Lung (tissue), 12 donors: ENCODE results near the gene NAV2. TPM values are rescaled to one million over a fixed set of nuclear protein-coding genes. Genes with fewer than 3 reads are reported as not detected.

ENCODE experiments used
- ATAC-seq: fragments of 200-7000 bp; cut with Tn5 transposase; one replicate; pipeline ENCODE4 v1.9.1; 2020; ENCODE audit warnings: moderate number of reproducible peaks; ENCODE audit not compliant: insufficient read depth, low FRiP score
- DNase-seq, 3 donors: peaks; one replicate each; pipeline ENCODE4 v3.0.0-alpha.2; 2013 to 2017
- H3K27ac ChIP-seq, 2 donors: one replicate each; pipeline ENCODE4 v1.5.1; 2013; ENCODE audit warnings: mild to moderate bottlenecking in 2 of 2, moderate library complexity in 2 of 2, control low read depth in 1 of 2, inconsistent platforms in 1 of 2, low read depth in 1 of 2, low read length in 1 of 2
- H3K27me3 ChIP-seq, 3 donors: one replicate each; pipeline ENCODE4 v1.5.1; 2013; ENCODE audit warnings: low read length in 2 of 3; ENCODE audit not compliant: control insufficient read depth in 3 of 3, insufficient read depth in 3 of 3
- H3K36me3 ChIP-seq, 4 donors: one replicate each; pipeline ENCODE4 v1.5.1; 2013; ENCODE audit warnings: low read length in 4 of 4, mild to moderate bottlenecking in 1 of 4, moderate library complexity in 1 of 4; ENCODE audit not compliant: control insufficient read depth in 4 of 4, insufficient read depth in 4 of 4
- H3K4me1 ChIP-seq, 5 donors: one replicate each; pipeline ENCODE4 v1.5.1; 2013; ENCODE audit warnings: low read length in 5 of 5, mild to moderate bottlenecking in 2 of 5, moderate library complexity in 1 of 5; ENCODE audit not compliant: control insufficient read depth in 5 of 5, insufficient read depth in 5 of 5
- H3K4me3 ChIP-seq: one replicate; pipeline ENCODE4 v1.5.1; 2013; ENCODE audit warnings: mild to moderate bottlenecking, control low read depth, moderate library complexity
- H3K9ac ChIP-seq, 2 donors: one replicate each; pipeline ENCODE4 v1.5.1; 2013; ENCODE audit warnings: low read length in 2 of 2, control low read depth in 1 of 2; ENCODE audit not compliant: insufficient read depth in 1 of 2
- H3K9me3 ChIP-seq, 4 donors: one replicate each; pipeline ENCODE4 v1.5.1; 2013; ENCODE audit warnings: low read length in 3 of 4, mild to moderate bottlenecking in 1 of 4, moderate library complexity in 1 of 4; ENCODE audit not compliant: control insufficient read depth in 4 of 4, insufficient read depth in 3 of 4
- WGBS, 2 donors: extraction: QIAGEN DNeasy Blood & Tissue Kit; methylation state at CpG; one replicate each; pipeline ENCODE4 v1.1.7; 2013; 5-methylcytosine and 5-hydroxymethylcytosine counted together
- polyA plus RNA-seq, 2 donors: library from polyadenylated mRNA; stranded (reverse); fragments of 200-250 nt; gene quantifications; one replicate each; pipeline ENCODE4 v1.2.1, GENCODE V29; 2013
- total RNA-seq, 2 donors: library from RNA; depleted of rRNA in 1 of 2; stranded (reverse); fragments of >200 nt in 1 of 2; gene quantifications; one replicate each; pipeline ENCODE4 v1.2.1, GENCODE V29; 2014 to 2021
- TF ChIP-seq, protein P1 (sequence below): IDR thresholded peaks from 2 replicates; pipeline ENCODE4 v1.5.1; 2012; ENCODE audit warnings: mild to moderate bottlenecking; ENCODE audit errors: control extremely low read depth, extremely low read depth
- donor health status: control.
- donor health status: control.
- donor health status: Bipolar disorder and iron deficiency.
- donor health status: healthy.
- donor health status: DM: yes; HTN: yes; CAD: no.

Gene NAV2
- total and polyA plus RNA-seq, 4 donors = 6.8 to 47.9 (median 20.2) TPM

DNA sequence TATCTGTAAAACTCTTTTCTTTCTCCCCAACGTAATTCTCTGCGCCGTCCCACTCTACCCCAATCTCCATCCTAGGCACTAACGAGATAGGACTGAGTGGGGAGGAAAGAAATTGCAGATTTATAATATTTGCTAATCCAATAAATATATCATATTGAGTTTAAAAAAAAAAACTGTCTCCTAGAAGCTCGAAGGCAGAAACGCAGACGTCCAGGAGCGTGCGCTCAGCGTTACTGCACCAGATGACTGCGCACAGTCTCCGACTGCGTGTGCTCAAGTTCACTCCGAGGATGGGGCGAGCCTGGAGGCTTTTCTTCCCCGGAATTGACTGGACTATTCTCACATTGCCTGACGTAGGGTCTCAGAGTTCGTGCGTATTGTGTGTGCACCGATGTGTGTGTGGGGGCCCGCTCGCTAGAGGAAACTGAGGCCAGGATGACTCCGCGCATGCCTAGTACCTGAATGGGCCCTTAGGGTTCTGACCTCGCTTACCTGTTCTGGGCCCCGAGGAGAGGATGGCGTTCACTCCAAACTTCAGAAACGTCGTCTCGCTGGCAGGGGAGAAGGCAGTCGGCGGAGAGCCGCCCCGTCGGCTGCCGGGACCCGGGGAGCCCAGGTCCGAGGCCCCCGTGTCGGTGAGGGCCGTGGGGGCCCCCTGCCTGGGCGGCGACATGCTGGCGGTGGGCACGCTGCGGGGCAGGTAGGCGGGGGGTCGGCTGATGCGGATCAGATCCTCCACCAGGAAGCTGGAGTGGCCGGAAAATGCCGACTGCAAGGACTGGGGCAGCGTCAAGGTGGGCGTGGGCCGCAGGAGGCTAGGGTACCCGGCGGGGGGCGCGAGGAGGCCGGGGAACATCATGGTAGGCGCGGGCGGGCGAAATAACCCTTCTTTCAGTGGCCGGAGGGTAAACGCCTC is 447.1 kb downstream of the NAV2 start:
- TF ChIP-seq, protein P1, sequence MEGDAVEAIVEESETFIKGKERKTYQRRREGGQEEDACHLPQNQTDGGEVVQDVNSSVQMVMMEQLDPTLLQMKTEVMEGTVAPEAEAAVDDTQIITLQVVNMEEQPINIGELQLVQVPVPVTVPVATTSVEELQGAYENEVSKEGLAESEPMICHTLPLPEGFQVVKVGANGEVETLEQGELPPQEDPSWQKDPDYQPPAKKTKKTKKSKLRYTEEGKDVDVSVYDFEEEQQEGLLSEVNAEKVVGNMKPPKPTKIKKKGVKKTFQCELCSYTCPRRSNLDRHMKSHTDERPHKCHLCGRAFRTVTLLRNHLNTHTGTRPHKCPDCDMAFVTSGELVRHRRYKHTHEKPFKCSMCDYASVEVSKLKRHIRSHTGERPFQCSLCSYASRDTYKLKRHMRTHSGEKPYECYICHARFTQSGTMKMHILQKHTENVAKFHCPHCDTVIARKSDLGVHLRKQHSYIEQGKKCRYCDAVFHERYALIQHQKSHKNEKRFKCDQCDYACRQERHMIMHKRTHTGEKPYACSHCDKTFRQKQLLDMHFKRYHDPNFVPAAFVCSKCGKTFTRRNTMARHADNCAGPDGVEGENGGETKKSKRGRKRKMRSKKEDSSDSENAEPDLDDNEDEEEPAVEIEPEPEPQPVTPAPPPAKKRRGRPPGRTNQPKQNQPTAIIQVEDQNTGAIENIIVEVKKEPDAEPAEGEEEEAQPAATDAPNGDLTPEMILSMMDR = no peak
- WGBS, 2 donors = 7 to 8% methylated on average over 59 to 65 of the region's 65 CpGs

DNA sequence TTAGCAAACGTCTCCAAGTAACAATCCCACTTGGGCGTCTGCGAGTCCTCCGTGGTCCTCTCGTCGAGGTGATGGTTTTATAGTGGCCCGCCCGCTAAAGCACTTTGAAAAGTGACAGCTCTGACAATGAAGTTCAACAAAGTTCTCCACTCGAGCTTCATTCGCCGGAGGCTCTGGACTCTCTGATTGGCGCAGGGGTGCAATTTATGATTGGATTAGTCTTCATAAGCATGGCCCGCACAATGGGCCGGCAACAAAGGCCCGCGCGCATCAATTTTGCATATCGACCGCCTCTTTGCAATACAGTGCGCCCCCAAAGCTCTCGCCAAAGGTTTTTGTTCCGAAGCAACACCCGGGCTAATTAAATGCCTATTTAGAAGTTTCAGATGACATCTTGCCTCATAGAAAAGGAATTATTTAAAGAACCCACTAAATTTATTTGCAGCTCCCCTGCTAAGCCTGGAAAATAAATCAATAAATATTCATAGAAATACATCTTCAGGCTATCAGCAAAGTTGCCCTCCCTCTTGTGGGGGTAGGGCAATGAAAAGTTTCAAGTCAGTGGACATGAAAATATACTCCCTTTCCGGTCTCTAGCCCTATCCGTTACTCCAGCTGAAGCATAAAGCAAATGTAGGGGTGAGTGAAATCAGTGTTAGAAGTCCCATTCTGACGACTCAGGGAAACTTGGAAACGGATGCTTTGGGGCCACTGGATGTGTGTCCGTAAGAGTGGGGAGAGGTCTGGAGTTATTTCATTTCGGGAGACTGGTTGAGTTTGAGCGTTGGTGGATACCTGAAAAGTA is 448.0 kb downstream of the NAV2 start, which contains the start of gene DBX1:
Gene DBX1 (minus strand): TSS at position 51 of the 805 bp plus-strand sequence. CDS start 151 bp downstream, outside the sequence.
- 6 to 8% methylated on average over 30 of the region's 30 CpGs for WGBS, 2 donors
- no peaks in the 10 kb centered on the region for H3K36me3 ChIP-seq
- TF ChIP-seq, protein P1 = no peak
- H3K9ac ChIP-seq = no peak within 1 kb of the TSS
- peaks cover 19 to 95% (median 89%) of the 10 kb centered on the region in 3 donors for H3K27me3 ChIP-seq
- peaks cover 0 to 19% (median 3%) of the 10 kb centered on the region in 5 donors for H3K4me1 ChIP-seq
- no peak for DNase-seq
- ATAC-seq = no peak
- H3K9me3 ChIP-seq = peaks cover 0 to 19% (median 0%) of the 10 kb centered on the region in 4 donors
- H3K4me3 ChIP-seq = no peak within 1 kb of the TSS
- H3K27ac ChIP-seq = no peak within 1 kb of the TSS

More for the DNA sequence above, 447.1 kb downstream of the NAV2 start:
- Histone ChIP-seq H3K36me3 (no peaks in the 10 kb centered on the region), H3K9ac (no peak overlapping the region), H3K27me3 (peaks cover 19 to 95% (median 88%) of the 10 kb centered on the region in 3 donors), H3K9me3 (peaks cover 0 to 14% (median 0%) of the 10 kb centered on the region in 4 donors), H3K27ac (no peak overlapping the region), H3K4me3 (no peak overlapping the region), H3K4me1 (peaks cover 0 to 19% (median 3%) of the 10 kb centered on the region in 5 donors)
- ATAC-seq (no peak), DNase-seq (no peak)

DNA sequence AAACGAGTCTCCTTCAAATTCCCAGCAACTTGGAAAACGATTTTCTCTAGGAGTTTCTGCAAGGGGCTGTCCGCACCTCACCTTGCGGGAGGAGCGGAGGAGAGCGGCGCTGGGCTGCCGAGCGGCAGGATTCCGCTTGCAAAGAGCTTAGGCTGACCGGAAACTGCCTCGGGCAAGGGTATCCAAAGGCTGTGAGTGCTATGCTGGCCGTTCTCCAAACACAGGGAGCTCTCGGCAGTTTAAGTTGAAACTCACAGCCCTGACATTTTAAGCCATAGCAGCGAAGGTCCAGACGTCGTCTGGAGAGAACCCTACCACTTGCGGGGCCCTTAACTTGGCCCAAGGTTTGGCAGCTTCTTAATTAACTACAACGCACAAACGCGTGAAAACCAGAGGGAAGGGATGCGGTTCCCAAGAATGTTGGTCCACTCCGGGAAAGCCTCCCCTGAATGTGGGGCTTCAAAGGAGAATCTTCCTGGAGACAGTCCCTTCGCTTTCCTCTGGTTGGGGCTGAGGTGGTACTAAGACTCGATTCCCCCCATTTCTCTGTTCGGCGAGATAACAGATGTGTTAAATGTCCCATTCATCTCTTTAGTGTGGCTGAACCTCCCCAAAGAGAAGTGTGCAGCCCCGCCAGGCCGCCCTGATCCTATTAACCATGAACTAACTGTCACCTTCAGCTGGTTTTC is 448.7 kb downstream of the NAV2 start:
- WGBS, 2 donors = 5 to 6% methylated on average over 29 of the region's 29 CpGs
- peaks cover 0 to 19% (median 0%) of the 10 kb centered on the region in 4 donors for H3K9me3 ChIP-seq
- H3K9ac ChIP-seq = no peak overlapping the region
- no peaks in the 10 kb centered on the region for H3K36me3 ChIP-seq
- peaks cover 0 to 19% (median 3%) of the 10 kb centered on the region in 5 donors for H3K4me1 ChIP-seq
- H3K27ac ChIP-seq = no peak overlapping the region
- H3K4me3 ChIP-seq = no peak overlapping the region
- H3K27me3 ChIP-seq = peaks cover 19 to 94% (median 90%) of the 10 kb centered on the region in 3 donors
- ATAC-seq (no peak), DNase-seq (peak; percentile 26 to 50 (median 43))
- TF ChIP-seq, protein P1 = no peak
